OCI-LY3 (cell line): Measurements from ENCODE around the gene MLF1.

ENCODE experiments used
- H2AFZ ChIP-seq: fragments of 200-600, 300-600 bp; shearing (Covaris generic); 2 replicates; pipeline ENCODE4 v1.6.0; 2014; ENCODE audit warnings: antibody characterized with exemption, low read depth, low read length
- H3K27ac ChIP-seq: fragments of 200-600, 300-600 bp; sonication (generic); 2 replicates; pipeline ENCODE4 v1.5.1; 2014; ENCODE audit warnings: mild to moderate bottlenecking, low read length, moderate library complexity, mixed read lengths
- H3K27me3 ChIP-seq: fragments of 200-600, 300-600 bp; sonication (generic); 2 replicates; pipeline ENCODE4 v1.6.1; 2014; ENCODE audit warnings: low read depth, low read length, mixed read lengths
- H3K36me3 ChIP-seq: fragments of 200-600, 300-600 bp; sonication (generic); replicated peaks from 2 replicates; pipeline ENCODE3; 2014; ENCODE audit warnings: low read depth, low read length, mixed read lengths
- H3K4me1 ChIP-seq: fragments of 300-600, 200-600 bp; sonication (generic); 2 replicates; pipeline ENCODE4 v1.6.1; 2014; ENCODE audit warnings: low read length, mixed read lengths
- H3K4me2 ChIP-seq: fragments of 200-600, 300-600 bp; sonication (generic); 2 replicates; pipeline ENCODE4 v1.6.1; 2014; ENCODE audit warnings: low read length, mixed read lengths
- H3K4me3 ChIP-seq: fragments of 300-600, 200-600 bp; sonication (generic); 2 replicates; pipeline ENCODE4 v1.5.1; 2014; ENCODE audit warnings: antibody characterized with exemption, mild to moderate bottlenecking, low read length, moderate library complexity
- H3K79me2 ChIP-seq: fragments of 300-600, 200-600 bp; shearing (Covaris generic); 2 replicates; pipeline ENCODE4 v1.6.1; 2014; ENCODE audit warnings: mild to moderate bottlenecking, low read length, mixed read lengths
- H3K9ac ChIP-seq: fragments of 300-600, 200-600 bp; shearing (Covaris generic); 2 replicates; pipeline ENCODE4 v1.6.0; 2014; ENCODE audit warnings: mild to moderate bottlenecking, low read length, moderate library complexity
- H3K9me3 ChIP-seq: fragments of 200-600, 300-600 bp; shearing (Covaris generic); 2 replicates; pipeline ENCODE4 v1.6.1; 2014; ENCODE audit warnings: low read length, mixed read lengths; ENCODE audit not compliant: insufficient read depth
- H4K20me1 ChIP-seq: fragments of 200-600, 300-600 bp; sonication (generic); 2 replicates; pipeline ENCODE4 v1.6.1; 2016; ENCODE audit warnings: low read length, mixed read lengths; ENCODE audit not compliant: insufficient read depth
- CTCF ChIP-seq: fragments of 200-600, 300-600 bp; sonication (generic); IDR thresholded peaks from 2 replicates; pipeline ENCODE4 v1.5.1; 2014; ENCODE audit warnings: antibody characterized with exemption, low read length, low read depth
- EZH2phosphoT487 ChIP-seq: fragments of 200-600 bp; shearing (Covaris generic); IDR thresholded peaks from 2 replicates; pipeline ENCODE4 v1.6.1; 2018; ENCODE audit warnings: antibody characterized with exemption, mixed run types, low read depth

Gene MLF1

GRCh38 chr3:158617982-158618875 is 47.2 kb downstream of the MLF1 start:
- Histone ChIP-seq H4K20me1 (no peaks in the 10 kb centered on the region), H3K4me2 (no peak overlapping the region), H3K27ac (no peak overlapping the region), H3K9me3 (peaks cover 12% of the 10 kb centered on the region), H3K36me3 (no peaks in the 10 kb centered on the region), H3K4me1 (no peaks in the 10 kb centered on the region), H2AFZ (no peak overlapping the region), H3K79me2 (no peaks in the 10 kb centered on the region), H3K27me3 (no peaks in the 10 kb centered on the region), H3K4me3 (no peak overlapping the region), H3K9ac (no peak overlapping the region)
- TF ChIP-seq CTCF (no peak), EZH2phosphoT487 (no peak)

- Histone ChIP-seq H3K9ac (no peak overlapping the region), H3K27me3 (no peaks in the 10 kb centered on the region), H4K20me1 (no peaks in the 10 kb centered on the region), H3K79me2 (no peaks in the 10 kb centered on the region), H2AFZ (no peak overlapping the region), H3K27ac (no peak overlapping the region), H3K4me1 (no peaks in the 10 kb centered on the region), H3K4me2 (no peak overlapping the region), H3K9me3 (no peaks in the 10 kb centered on the region), H3K4me3 (no peak overlapping the region), H3K36me3 (no peaks in the 10 kb centered on the region)
- TF ChIP-seq EZH2phosphoT487 (no peak), CTCF (no peak)
These were observed 54.9 kb downstream of the MLF1 start for GRCh38 chr3:158625881-158626280.

GRCh38 chr3:158631981-158632380 is 61.0 kb downstream of the MLF1 start:
- TF ChIP-seq CTCF (no peak), EZH2phosphoT487 (no peak)
- H3K4me3 ChIP-seq: no peak overlapping the region
- H3K9ac ChIP-seq: no peak overlapping the region
- H3K79me2 ChIP-seq: no peaks in the 10 kb centered on the region
- H3K27ac ChIP-seq: no peak overlapping the region
- no peak overlapping the region for H3K4me2 ChIP-seq
- no peak overlapping the region for H2AFZ ChIP-seq
- H3K9me3 ChIP-seq: no peaks in the 10 kb centered on the region
- H4K20me1 ChIP-seq: no peaks in the 10 kb centered on the region
- no peaks in the 10 kb centered on the region for H3K4me1 ChIP-seq
- no peaks in the 10 kb centered on the region for H3K36me3 ChIP-seq
- H3K27me3 ChIP-seq: no peaks in the 10 kb centered on the region

- Histone ChIP-seq H3K4me1 (peaks cover 7% of the 10 kb centered on the region), H3K4me3 (no peak overlapping the region)
These were observed 69.7 kb downstream of the MLF1 start for GRCh38 chr3:158640646-158641045.

More at GRCh38 chr3:158640646-158641045, 69.7 kb downstream of the MLF1 start:
- no peaks in the 10 kb centered on the region for H4K20me1 ChIP-seq
- H2AFZ ChIP-seq: no peak overlapping the region
- H3K27me3 ChIP-seq: no peaks in the 10 kb centered on the region
- H3K36me3 ChIP-seq: no peaks in the 10 kb centered on the region
- H3K4me2 ChIP-seq: no peak overlapping the region
- H3K9me3 ChIP-seq: no peaks in the 10 kb centered on the region
- peaks cover 13% of the 10 kb centered on the region for H3K79me2 ChIP-seq
- no peak overlapping the region for H3K27ac ChIP-seq
- H3K9ac ChIP-seq: no peak overlapping the region
- TF ChIP-seq EZH2phosphoT487: no peak
- TF ChIP-seq CTCF: no peak
